Transverse colon (tissue), 3 donors: Measurements from ENCODE around the gene NUCKS1.

Experiments
- CTCF ChIP-seq, 5 experiments: fragments of 200-600 bp in 3 of 5; fragments of 450-650 bp in 2 of 5; sonication (generic) in 3 of 5; IDR thresholded peaks; 1 replicate in 2 of 5; 2 replicates in 3 of 5; pipeline ENCODE4 v1.5.1; 2016 to 2017; ENCODE audit warnings: antibody characterized with exemption in 5 of 5, inconsistent platforms in 3 of 5, mild to moderate bottlenecking in 2 of 5, moderate library complexity in 1 of 5
- POLR2A ChIP-seq: fragments of 450-650 bp; IDR thresholded peaks from one replicate; pipeline ENCODE4 v1.6.1; 2016; ENCODE audit warnings: antibody characterized with exemption, mild to moderate bottlenecking, moderate library complexity

GRCh38 chr1:205766038-205766437 is 16.1 kb upstream of the NUCKS1 start:
- TF ChIP-seq POLR2A (no peak), CTCF (IDR thresholded peaks at IDR 0.05) (no peak)
